ENCODE measurements around the gene TKTL1.
A peak's percentile ranks its signal among the peaks of the same experiment; 100 is the strongest.

Gene TKTL1

GRCh38 chrX:154365052-154365600 is 69.5 kb downstream of the TKTL1 start:
- DNase-seq: no peak

DNA sequence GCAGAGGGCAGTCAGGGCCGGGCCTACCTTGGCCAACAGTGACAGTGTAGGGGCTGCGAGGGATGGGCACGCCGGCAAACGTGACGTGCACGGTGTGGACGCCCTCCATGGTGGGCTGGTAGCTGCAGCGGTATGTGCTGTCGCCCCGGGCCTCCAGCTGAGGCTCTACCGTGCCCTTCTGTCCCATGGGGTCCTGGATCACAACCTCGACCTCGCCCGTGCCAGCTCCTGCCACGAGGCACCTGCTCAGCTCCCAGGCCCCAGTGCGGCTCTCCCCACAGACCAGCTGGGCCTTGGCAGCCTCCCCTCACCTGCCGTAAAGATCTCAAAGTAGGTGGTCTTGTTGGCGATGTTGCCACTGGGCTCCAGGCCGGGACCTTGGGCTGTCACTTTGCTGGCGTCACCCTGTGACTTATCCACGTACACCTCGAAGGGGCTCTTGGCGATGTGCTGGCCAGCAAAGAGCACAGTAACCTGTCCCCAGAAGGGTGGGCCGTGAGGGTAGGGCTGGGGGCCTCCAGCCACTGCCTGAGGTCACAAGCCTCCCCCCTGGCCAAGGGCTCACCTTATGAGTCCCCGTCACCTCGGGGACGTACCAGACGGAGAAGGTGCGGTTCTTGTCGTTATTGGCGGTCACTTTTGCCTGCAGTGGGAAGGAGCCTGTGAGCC is 70.5 kb downstream of the TKTL1 start:
- no peak for DNase-seq

- DNase-seq: no peak
Measured at GRCh38 chrX:154366666-154367055, 71.1 kb downstream of the TKTL1 start.

DNA sequence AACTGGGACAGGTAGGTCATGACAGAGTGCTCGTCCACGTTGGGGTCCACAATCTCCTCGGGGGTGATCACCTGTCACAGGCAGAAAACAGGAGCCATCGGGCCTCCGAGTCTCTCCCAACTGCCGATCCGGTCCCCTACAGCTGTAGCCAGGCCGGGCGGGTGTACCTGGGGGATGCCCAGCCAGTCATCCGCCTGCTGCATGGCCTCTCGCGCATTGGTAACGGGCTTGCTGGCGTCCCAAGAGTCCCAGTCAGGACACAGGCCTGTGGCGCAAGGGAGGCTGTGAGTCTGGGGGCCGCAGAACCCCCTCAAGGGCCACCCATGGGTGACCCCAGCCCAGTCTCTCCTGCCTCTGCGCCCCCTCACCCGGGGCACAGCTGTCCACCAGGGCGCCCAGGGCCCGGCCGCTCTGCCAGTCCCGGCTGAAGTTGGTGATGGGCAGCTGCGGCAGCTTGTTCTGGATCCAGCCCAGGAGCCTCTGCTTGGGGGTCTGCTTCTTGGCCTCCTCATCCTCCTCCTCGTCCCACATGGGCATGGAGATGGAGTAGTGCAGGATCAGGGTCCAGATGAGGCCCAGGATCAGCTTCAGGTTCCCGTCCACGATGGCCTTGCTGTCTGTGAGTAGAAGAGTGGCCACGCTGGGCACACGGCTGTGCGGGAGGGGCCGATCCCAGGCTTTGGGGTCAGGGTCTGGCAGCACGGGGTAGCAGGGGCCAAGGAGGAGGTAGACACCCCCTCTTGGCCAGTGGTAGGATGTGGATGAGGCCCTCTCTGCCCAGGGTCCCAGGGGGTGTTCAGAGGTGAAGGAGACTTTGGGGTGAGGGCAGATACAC is 72.1 kb downstream of the TKTL1 start:
- no peak for DNase-seq

GRCh38 chrX:154368630-154369448 is 73.2 kb downstream of the TKTL1 start:
- DNase-seq: peak; percentile 96

GRCh38 chrX:154369449-154370299 is 74.1 kb downstream of the TKTL1 start:
- peak; percentile 77 for DNase-seq

DNA sequence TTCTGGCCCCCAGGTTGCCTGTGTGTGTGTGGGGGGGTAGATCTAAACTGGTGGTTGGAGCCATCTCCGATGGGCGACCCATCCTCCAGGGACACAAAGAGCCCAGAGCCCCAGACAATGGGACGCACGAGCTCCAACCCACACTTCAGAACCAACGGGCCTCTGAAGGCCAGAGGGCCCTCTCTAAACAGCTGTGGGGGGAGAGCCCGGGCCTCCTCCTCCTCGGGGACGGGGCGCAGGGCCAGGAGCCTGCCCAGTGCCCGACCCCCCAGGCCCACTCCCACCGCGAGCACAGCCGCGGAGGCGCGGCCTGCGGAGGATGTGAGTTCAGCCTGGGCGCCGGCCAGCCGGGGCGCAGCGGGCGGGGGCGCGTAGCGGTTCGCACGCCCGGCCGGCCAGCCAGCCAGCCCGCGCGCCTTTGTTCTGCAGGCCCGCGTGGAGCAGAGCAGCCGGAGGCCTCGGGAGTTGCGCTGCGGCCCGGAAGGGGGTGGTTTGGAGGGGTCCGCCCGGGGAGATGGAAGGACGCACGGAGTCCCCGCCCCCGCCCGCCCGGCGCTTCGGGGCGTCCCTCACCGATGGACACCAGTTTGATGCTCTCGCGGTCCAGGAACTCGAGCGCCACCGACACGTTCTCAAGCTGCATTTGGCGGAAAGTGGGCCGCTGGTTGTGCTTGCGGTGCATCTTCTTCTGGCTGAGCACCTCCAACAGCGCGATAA is 74.9 kb downstream of the TKTL1 start:
- DNase-seq: no peak

- DNase-seq: peak; percentile 90
Measured at GRCh38 chrX:154371017-154371788, 75.6 kb downstream of the TKTL1 start.

- no peak for DNase-seq
Measured at GRCh38 chrX:154371789-154372300, 76.2 kb downstream of the TKTL1 start.

DNA sequence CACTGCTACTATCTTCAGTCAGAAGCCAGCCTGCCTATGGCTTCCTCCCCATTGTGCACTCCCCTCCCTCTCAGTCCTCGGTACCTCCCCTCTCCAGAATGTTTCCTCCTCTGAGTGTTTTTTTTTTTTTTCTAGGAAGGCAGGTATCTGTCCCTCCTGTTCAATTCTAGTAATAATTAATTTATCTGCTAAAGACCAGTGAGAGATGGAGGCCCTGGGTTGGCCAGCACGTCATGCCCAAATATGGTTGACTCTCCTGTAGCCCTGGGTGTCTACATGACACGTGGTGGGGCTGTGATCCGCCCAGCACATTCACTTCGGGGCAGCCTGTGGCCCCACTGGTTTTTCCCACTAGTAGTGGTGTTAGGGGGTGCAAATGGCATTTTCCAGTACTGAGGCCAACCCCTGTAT is 77.0 kb downstream of the TKTL1 start:
- DNase-seq: no peak

DNA sequence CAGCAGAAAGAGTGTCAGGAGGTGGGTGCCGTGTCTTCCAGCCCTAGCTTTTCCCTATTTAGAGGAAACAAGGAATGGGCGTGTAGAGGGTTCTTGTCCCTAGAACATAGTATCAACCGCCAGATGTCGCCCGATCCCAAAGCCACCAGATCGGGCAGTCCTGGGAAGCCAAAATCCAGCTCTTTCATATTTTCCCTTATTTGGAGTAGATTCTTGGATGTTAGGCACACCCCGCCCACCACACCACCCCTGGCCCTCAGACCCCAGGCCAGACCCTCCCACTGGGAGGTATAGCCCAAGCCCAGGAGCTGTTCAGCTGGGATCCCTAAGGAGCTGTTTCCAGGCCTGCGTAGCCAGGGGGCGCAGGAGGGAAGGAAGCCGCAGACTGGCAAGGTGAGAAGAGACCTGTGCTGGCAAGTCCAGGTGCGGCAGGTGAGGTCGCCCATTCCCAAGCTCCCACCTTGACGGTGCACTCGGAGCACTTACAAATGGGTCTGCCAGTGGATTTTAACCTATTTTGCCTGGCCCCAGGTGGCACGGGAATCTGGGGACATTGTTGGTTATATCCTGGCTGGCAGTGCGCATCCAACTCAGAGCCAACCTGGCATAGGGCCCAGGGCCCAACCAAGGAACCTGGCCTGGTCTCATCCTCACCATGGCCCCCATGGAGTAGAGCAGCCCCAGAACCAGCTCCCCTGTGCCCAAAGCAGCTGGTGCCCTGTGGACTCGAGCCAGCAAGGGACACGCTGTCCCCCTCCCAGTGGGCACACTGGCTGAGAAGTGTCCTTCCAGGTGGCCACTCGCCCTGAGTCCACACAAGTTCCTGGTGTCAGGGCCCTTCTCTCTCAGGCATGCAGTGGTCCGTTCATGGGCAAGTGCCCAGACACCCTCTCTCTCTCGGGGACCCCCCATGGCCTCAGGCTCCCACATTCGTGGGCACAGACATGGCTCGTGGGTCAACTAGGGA is 78.0 kb downstream of the TKTL1 start:
- no peak for DNase-seq

- no peak for DNase-seq
Measured at GRCh38 chrX:154374313-154375155, 78.9 kb downstream of the TKTL1 start, which contains the start of gene FLNA. Gene FLNA (minus strand): TSS chrX:154374634. CDS start chrX:154371245, 3,389 bp downstream.

GRCh38 chrX:154375156-154375504 is 79.5 kb downstream of the TKTL1 start:
- no peak for DNase-seq

- no peak for DNase-seq
Measured at GRCh38 chrX:154376774-154377173, 81.2 kb downstream of the TKTL1 start.

GRCh38 chrX:154378059-154378798 is 82.6 kb downstream of the TKTL1 start:
- peak; percentile 55 for DNase-seq

DNA sequence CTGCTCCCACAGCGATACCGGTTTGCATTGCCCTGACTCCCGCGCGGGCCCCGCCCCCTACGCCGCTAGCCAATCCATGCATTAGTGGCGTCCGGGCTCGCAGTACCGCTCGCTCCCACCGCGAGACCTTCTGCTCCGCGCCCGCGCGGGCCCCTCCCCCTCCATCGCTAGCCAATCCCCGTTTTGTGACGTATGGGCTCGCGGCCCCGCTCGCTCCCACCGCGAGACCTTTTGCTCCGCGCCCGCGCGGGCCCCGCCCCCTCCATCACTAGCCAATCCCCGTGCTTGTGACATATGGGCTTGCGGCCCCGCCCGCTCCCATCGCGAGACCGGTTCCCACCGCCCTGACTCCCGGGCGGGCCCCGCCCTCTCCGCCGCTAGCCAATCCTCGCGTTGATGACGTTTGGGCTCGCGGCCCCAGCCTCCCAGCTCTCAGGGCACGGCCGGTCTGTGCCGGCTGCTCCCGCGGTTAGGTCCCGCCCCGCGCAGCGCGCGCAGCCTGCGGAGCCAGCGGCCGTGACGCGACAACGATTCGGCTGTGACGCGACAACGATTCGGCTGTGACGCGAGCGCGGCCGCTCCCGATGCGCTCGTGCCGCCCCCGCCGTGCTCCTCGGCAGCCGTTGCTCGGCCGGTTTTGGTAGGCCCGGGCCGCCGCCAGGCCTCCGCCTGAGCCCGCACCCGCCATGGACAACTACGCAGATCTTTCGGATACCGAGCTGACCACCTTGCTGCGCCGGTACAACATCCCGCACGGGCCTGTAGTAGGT is 83.4 kb downstream of the TKTL1 start, which contains the start of gene EMD:
Gene EMD, plus strand, starts transcription at position 497 of the 770 bp plus-strand sequence. Its CDS starts 190 bp downstream, at position 687.
- peak; percentile 97 for DNase-seq
